Measurements from ENCODE around the gene ZNF318.

- TF ChIP-seq, protein P1, sequence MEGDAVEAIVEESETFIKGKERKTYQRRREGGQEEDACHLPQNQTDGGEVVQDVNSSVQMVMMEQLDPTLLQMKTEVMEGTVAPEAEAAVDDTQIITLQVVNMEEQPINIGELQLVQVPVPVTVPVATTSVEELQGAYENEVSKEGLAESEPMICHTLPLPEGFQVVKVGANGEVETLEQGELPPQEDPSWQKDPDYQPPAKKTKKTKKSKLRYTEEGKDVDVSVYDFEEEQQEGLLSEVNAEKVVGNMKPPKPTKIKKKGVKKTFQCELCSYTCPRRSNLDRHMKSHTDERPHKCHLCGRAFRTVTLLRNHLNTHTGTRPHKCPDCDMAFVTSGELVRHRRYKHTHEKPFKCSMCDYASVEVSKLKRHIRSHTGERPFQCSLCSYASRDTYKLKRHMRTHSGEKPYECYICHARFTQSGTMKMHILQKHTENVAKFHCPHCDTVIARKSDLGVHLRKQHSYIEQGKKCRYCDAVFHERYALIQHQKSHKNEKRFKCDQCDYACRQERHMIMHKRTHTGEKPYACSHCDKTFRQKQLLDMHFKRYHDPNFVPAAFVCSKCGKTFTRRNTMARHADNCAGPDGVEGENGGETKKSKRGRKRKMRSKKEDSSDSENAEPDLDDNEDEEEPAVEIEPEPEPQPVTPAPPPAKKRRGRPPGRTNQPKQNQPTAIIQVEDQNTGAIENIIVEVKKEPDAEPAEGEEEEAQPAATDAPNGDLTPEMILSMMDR (IDR thresholded peaks at IDR 0.05): no peak
- TF ChIP-seq POLR2A (IDR thresholded peaks at IDR 0.05): no peak
Observed at GRCh38 chr6:43412541-43412940, 43.1 kb upstream of the ZNF318 start.
